GM23248 (cell line): ENCODE results near the gene NCK2.

Experiments
- EZH2 ChIP-seq: fragments of 200-600 bp; sonication (generic); IDR thresholded peaks from 2 replicates; pipeline ENCODE4 v1.6.1; 2018; ENCODE audit warnings: antibody characterized with exemption, mild to moderate bottlenecking; ENCODE audit not compliant: insufficient read depth, poor library complexity, severe bottlenecking
- EZH2phosphoT487 ChIP-seq: fragments of 200-600 bp; sonication (generic); IDR thresholded peaks from 2 replicates; pipeline ENCODE4 v1.6.1; 2018; ENCODE audit warnings: antibody characterized with exemption, moderate library complexity, mild to moderate bottlenecking, low read depth; ENCODE audit not compliant: insufficient read depth

DNA sequence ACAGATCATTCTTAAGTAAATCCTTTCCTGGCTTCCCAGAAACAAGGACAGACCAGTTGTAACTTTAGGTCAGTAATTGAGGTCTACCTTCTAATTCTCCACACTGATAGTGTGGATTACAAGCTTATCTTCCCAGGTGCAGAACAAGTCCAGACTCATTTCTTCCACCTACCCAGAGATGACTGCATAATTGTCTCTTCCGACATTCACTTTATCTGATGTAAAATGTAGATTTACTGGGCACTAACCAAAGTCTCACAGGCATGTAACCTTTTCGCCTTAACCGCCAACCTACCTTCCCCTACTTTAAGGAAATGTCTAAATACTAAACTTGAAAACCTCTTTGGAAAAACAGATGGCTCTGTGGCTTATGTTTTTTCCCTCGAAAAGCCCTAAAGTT is 96.2 kb downstream of the NCK2 start:
- no peak for TF ChIP-seq EZH2phosphoT487
- no peak for TF ChIP-seq EZH2
